GM21390 (cell line): Measurements from ENCODE around the gene SLC25A5.
"Not testable (repeated sequence)": the region's sequence is repeated elsewhere in the genome, so short reads cannot be mapped to it uniquely, and the experiment has no call there.

Experiments
- ATAC-seq: cut with Tn5 transposase; IDR thresholded peaks from one replicate; pipeline ENCODE4 v1.9.1; 2021; ENCODE audit not compliant: unreplicated experiment

Gene SLC25A5

GRCh38 chrX:119467842-119468550 is at the start of gene SLC25A5:
Gene SLC25A5, plus strand, starts transcription at chrX:119468444. Its CDS starts 72 bp downstream, at chrX:119468516.
- ATAC-seq, result peak; percentile 87

- ATAC-seq, result no peak
These were observed 49.1 kb upstream of the SLC25A5 start for GRCh38 chrX:119419146-119419545.

GRCh38 chrX:119419898-119420297 is 48.3 kb upstream of the SLC25A5 start:
- ATAC-seq, result no peak

GRCh38 chrX:119421016-119421705 is 47.1 kb upstream of the SLC25A5 start:
- no peak for ATAC-seq

- no peak for ATAC-seq
These were observed 44.6 kb upstream of the SLC25A5 start for GRCh38 chrX:119423631-119424030.

GRCh38 chrX:119424999-119425398 is 43.2 kb upstream of the SLC25A5 start:
- no peak for ATAC-seq

- ATAC-seq, result peak; percentile 91
These were observed 41.0 kb upstream of the SLC25A5 start for GRCh38 chrX:119427024-119427794.

GRCh38 chrX:119427795-119428185 is 40.5 kb upstream of the SLC25A5 start:
- no peak for ATAC-seq

- ATAC-seq, result no peak
These were observed 38.8 kb upstream of the SLC25A5 start for GRCh38 chrX:119429471-119429870.

- not testable (repeated sequence) for ATAC-seq
These were observed 26.9 kb upstream of the SLC25A5 start for GRCh38 chrX:119441295-119441694.

GRCh38 chrX:119442286-119442685 is 26.0 kb upstream of the SLC25A5 start:
- ATAC-seq, result no peak

- ATAC-seq, result no peak
These were observed 15.0 kb upstream of the SLC25A5 start for GRCh38 chrX:119453202-119453601.

GRCh38 chrX:119455264-119455663 is 13.0 kb upstream of the SLC25A5 start:
- ATAC-seq, result no peak

GRCh38 chrX:119459181-119459580 is 9.1 kb upstream of the SLC25A5 start:
- no peak for ATAC-seq

GRCh38 chrX:119465555-119465954 is 2.7 kb upstream of the SLC25A5 start:
- no peak for ATAC-seq

- ATAC-seq, result no peak
These were observed 1.3 kb upstream of the SLC25A5 start for GRCh38 chrX:119466970-119467369.

- no peak for ATAC-seq
These were observed 811 bp upstream of the SLC25A5 start for GRCh38 chrX:119467433-119467832.

- peak; percentile 75 for ATAC-seq
These were observed 488 bp downstream of the SLC25A5 start for GRCh38 chrX:119468551-119469312.

- no peak for ATAC-seq
These were observed 1.0 kb downstream of the SLC25A5 start for GRCh38 chrX:119469313-119469635.

GRCh38 chrX:119474615-119475388 is 6.6 kb downstream of the SLC25A5 start:
- no peak for ATAC-seq
